ENCODE results near the gene ARID4A. TPM values are rescaled to one million over a fixed set of nuclear protein-coding genes. Genes with fewer than 3 reads are reported as not detected.

The ARID4A gene
- total and polyA plus RNA-seq, 9 of the 15 experiments (the other 6 are each of a cell fraction or from before 2014, with no cell fraction given) = 2.4 to 11.5 (median 8.7) TPM

- no peak for TF ChIP-seq MLX (CRISPR knock-in tag; conservative IDR thresholded peaks at IDR 0.05)
These were observed 32.8 kb downstream of the ARID4A start (continued) for GRCh38 chr14:58331111-58331510.

- Histone ChIP-seq H3K27me3 (ENCODE audit: control insufficient read depth in 2 of 2, insufficient read depth in 2 of 2, low read length in 2 of 2) (no peaks in the 10 kb centered on the region), H3K36me3 (ENCODE audit: control insufficient read depth, insufficient read depth, low read length) (peaks cover 35% of the 10 kb centered on the region; the same call in 2 of the 3 replicates), H3K4me2 (ENCODE audit: insufficient read depth, low read length) (no peak overlapping the region), H3K9me3 (replicated peaks; ENCODE audit: control insufficient read depth, insufficient read depth, low read depth, low read length) (no peaks in the 10 kb centered on the region), H4K20me1 (replicated peaks; ENCODE audit: control insufficient read depth, insufficient read depth, low read length) (no peaks in the 10 kb centered on the region), H3K27ac (ENCODE audit: extremely low read depth, low read depth, low read length) (no peak overlapping the region), H3K9ac (ENCODE audit: insufficient read depth in 1 of 2, low read depth in 2 of 2, low read length in 2 of 2) (no peak overlapping the region), H3K4me3 (no peak overlapping the region), H3K4me1 (replicated peaks in 1 of 2; ENCODE audit: control insufficient read depth in 2 of 2, insufficient read depth in 2 of 2, low read length in 2 of 2) (no peaks in the 10 kb centered on the region; a peak in 1 of 5 replicates), H3K9me1 (ENCODE audit: control insufficient read depth, insufficient read depth, low read length) (no peaks in the 10 kb centered on the region), H3K79me2 (ENCODE audit: control insufficient read depth, insufficient read depth, low read length) (no peaks in the 10 kb centered on the region), H2AFZ (ENCODE audit: low read depth, low read length) (no peak overlapping the region)
- ChIA-PET CTCF (ENCODE audit: low intra/inter-chr PET ratio) (no interaction called here), POLR2A (no interaction called here)
- 92% methylated on average over 3 of the region's 3 CpGs for WGBS (ENCODE audit: insufficient coverage, low coverage, missing lambda C conversion rate)
- TF ChIP-seq CREB5 (CRISPR knock-in tag; IDR thresholded peaks at IDR 0.05) (no peak), ATF1 (CRISPR knock-in tag; IDR thresholded peaks at IDR 0.05) (no peak), ATF1 (tag; IDR thresholded peaks at IDR 0.05) (no peak), ZNF449 (CRISPR knock-in tag; IDR thresholded peaks at IDR 0.05) (no peak), ZNF174 (CRISPR knock-in tag; IDR thresholded peaks at IDR 0.05) (no peak), SAFB (IDR thresholded peaks at IDR 0.05; ENCODE audit: borderline replicate concordance, low read depth, low read length) (no peak), NCOA6 (IDR thresholded peaks at IDR 0.05) (no peak), CBX2 (IDR thresholded peaks at IDR 0.05; ENCODE audit: insufficient read depth, low read length, poor library complexity, severe bottlenecking) (no peak), KDM2B (CRISPR knock-in tag; IDR thresholded peaks at IDR 0.05) (no peak), XRCC5 (IDR thresholded peaks at IDR 0.05; ENCODE audit: low read depth, low read length) (no peak), IRF9 (tag; IDR thresholded peaks at IDR 0.05) (no peak)
- BruUV-seq (replicated peaks) = no TSS peak
- intact Hi-C loops (cut with micrococcal nuclease) (no loop called here), in situ Hi-C loops (cut with MboI) (no loop called here)
- FAIRE-seq (no peak), DNase-seq (ENCODE audit: extremely low read depth in 1 of 4, low spot score in 3 of 4) (no peak), ATAC-seq (no peak)
These were observed 34.2 kb downstream of the ARID4A start for GRCh38 chr14:58332561-58332960.
